IPS-18c (cell line): ENCODE results near the gene METTL3.

Source experiments
- H3K4me3 ChIP-seq: 2 replicates; pipeline ENCODE4 v1.7.0; 2013; ENCODE audit warnings: low read depth, mild to moderate bottlenecking, low read length, moderate library complexity; ENCODE audit not compliant: insufficient read depth
- H3K9me3 ChIP-seq: one replicate; pipeline ENCODE4 v1.6.1; 2013; ENCODE audit warnings: mild to moderate bottlenecking, low read length, moderate library complexity; ENCODE audit not compliant: control insufficient read depth, insufficient read depth

Gene METTL3

GRCh38 chr14:21529515-21529914, 18.4 kb upstream of the METTL3 start:
- Histone ChIP-seq H3K4me3 (no peak overlapping the region), H3K9me3 (no peaks in the 10 kb centered on the region)

GRCh38 chr14:21528381-21529348, 17.5 kb upstream of the METTL3 start:
- Histone ChIP-seq H3K4me3 (peak overlapping the region; percentile 37; the same call in 1 of the 2 replicates), H3K9me3 (no peaks in the 10 kb centered on the region)

GRCh38 chr14:21527318-21527679, 16.2 kb upstream of the METTL3 start:
- no peaks in the 10 kb centered on the region for H3K9me3 ChIP-seq
- no peak overlapping the region for H3K4me3 ChIP-seq

- H3K9me3 ChIP-seq: no peaks in the 10 kb centered on the region
- H3K4me3 ChIP-seq: peak overlapping the region; percentile 42
Measured at GRCh38 chr14:21526672-21527317, 15.7 kb upstream of the METTL3 start.

GRCh38 chr14:21525962-21526671, 15.0 kb upstream of the METTL3 start, which contains the start of gene SALL2:
Gene SALL2, minus strand, starts transcription at chr14:21526346. Its CDS starts 219 bp downstream, at chr14:21526127.
- no peaks in the 10 kb centered on the region for H3K9me3 ChIP-seq
- H3K4me3 ChIP-seq: peak within 1 kb of the TSS; percentile 61

GRCh38 chr14:21525571-21525961, 14.4 kb upstream of the METTL3 start:
- Histone ChIP-seq H3K4me3 (peak overlapping the region; percentile 61), H3K9me3 (no peaks in the 10 kb centered on the region)

GRCh38 chr14:21524575-21525490, 13.7 kb upstream of the METTL3 start:
- Histone ChIP-seq H3K4me3 (peak overlapping the region; percentile 61), H3K9me3 (no peaks in the 10 kb centered on the region)

- Histone ChIP-seq H3K9me3 (no peaks in the 10 kb centered on the region), H3K4me3 (no peak overlapping the region; the same call in none of the 2 replicates)
Measured at GRCh38 chr14:21523203-21523602, 12.1 kb upstream of the METTL3 start.

- Histone ChIP-seq H3K9me3 (no peaks in the 10 kb centered on the region), H3K4me3 (no peak overlapping the region)
Measured at GRCh38 chr14:21521501-21521900, 10.4 kb upstream of the METTL3 start.

- no peak overlapping the region for H3K4me3 ChIP-seq
- H3K9me3 ChIP-seq: no peaks in the 10 kb centered on the region
Measured at GRCh38 chr14:21520767-21521166, 9.6 kb upstream of the METTL3 start.

- Histone ChIP-seq H3K9me3 (no peaks in the 10 kb centered on the region), H3K4me3 (no peak overlapping the region)
Measured at GRCh38 chr14:21518725-21519124, 7.6 kb upstream of the METTL3 start.

GRCh38 chr14:21514341-21514740, 3.2 kb upstream of the METTL3 start:
- H3K9me3 ChIP-seq: no peaks in the 10 kb centered on the region
- no peak overlapping the region for H3K4me3 ChIP-seq

- no peaks in the 10 kb centered on the region for H3K9me3 ChIP-seq
Measured at GRCh38 chr14:21509432-21510143, 1.6 kb downstream of the METTL3 start.

GRCh38 chr14:21506557-21506956, 4.6 kb downstream of the METTL3 start:
- H3K9me3 ChIP-seq: no peaks in the 10 kb centered on the region
- no peak overlapping the region for H3K4me3 ChIP-seq

More at GRCh38 chr14:21509432-21510143, 1.6 kb downstream of the METTL3 start:
- H3K4me3 ChIP-seq: peak overlapping the region; percentile 99

GRCh38 chr14:21505012-21505553, 6.1 kb downstream of the METTL3 start:
- no peak overlapping the region for H3K4me3 ChIP-seq
- no peaks in the 10 kb centered on the region for H3K9me3 ChIP-seq

GRCh38 chr14:21503376-21503775, 7.8 kb downstream of the METTL3 start:
- H3K9me3 ChIP-seq: no peaks in the 10 kb centered on the region

More at GRCh38 chr14:21503376-21503775, 7.8 kb downstream of the METTL3 start:
- no peak overlapping the region for H3K4me3 ChIP-seq
